ENCODE results near the gene CACNA1A.
"Not testable (repeated sequence)": the region's sequence is repeated elsewhere in the genome, so short reads cannot be mapped to it uniquely, and the experiment has no call there.

CACNA1A gene

DNA sequence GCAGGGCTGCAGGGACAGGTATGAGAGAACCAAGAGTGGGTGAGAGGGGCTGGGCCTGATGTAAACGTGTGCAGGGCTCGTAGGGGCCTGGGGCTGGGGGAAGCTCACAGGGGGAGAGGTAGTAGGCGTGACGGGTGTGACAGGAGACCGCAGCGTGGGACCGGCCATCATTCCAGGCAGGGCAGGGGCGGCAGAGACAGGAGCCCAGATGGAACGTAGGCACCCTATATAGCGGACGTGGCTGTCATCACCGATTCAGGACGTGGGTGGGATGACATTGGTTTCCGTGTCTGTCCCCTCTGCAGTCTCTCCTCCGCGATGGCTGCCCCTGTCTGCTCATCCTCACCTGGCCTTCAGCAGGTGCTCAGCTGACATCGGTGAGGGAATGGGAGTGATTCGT lies 307.6 kb downstream of the CACNA1A start:
- Mint-ChIP-seq H3K27me3 (no peaks in the 10 kb centered on the region), H3K36me3 (no peaks in the 10 kb centered on the region), H3K27ac (no peak overlapping the region), H3K9me3 (ENCODE audit: low read depth) (no peaks in the 10 kb centered on the region), H3K4me1 (ENCODE audit: low read depth) (peaks cover 16% of the 10 kb centered on the region), H3K4me3 (no peak overlapping the region)

- no peaks in the 10 kb centered on the region for H3K9me3 Mint-ChIP-seq (ENCODE audit: low read depth)
- H3K4me1 Mint-ChIP-seq (ENCODE audit: low read depth) = peaks cover 27% of the 10 kb centered on the region
- no peak overlapping the region for H3K4me3 Mint-ChIP-seq
- H3K36me3 Mint-ChIP-seq = no peaks in the 10 kb centered on the region
- no peaks in the 10 kb centered on the region for H3K27me3 Mint-ChIP-seq
- H3K27ac Mint-ChIP-seq = no peak overlapping the region
Observed at GRCh38 chr19:13195678-13196077, 310.6 kb downstream of the CACNA1A start.

DNA sequence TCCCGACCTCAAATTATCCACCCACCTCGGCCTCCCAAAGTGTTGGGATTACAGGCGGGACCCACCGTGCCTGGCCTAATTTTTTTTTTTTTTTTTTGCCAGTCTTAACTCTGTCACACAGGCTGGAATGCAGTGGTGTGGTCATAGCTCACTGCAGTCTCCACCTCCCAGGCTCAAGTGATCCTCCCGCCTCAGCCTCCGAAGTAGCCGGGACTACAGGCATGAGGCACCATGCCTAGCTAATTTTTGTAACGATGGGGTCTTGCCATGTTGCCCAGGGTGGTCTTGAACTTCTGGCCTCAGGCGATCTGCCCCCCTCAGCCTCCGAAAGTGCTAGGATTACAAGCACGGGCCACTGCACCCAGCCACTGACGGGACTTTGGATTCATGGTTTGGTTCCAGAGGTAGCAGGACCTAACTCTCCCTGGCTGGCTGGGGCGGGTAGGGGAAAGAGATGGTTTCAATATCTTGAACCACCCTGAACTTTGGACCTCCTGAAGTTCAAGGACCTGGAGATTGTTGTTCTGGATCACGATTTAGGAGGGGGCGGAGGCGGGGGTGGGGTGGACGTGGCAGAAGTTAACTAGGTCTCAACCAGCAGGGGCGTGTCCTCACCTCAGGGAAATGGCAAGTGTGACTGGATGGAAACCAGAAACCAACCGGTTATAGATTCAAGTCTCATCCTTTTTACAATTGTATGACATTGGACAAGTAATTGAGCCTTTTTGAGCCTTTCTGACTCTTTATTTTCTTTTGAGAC lies 315.3 kb downstream of the CACNA1A start:
- H3K36me3 Mint-ChIP-seq = no peaks in the 10 kb centered on the region
- no peaks in the 10 kb centered on the region for H3K9me3 Mint-ChIP-seq (ENCODE audit: low read depth)
- no peak overlapping the region for H3K4me3 Mint-ChIP-seq
- no peak overlapping the region for H3K27ac Mint-ChIP-seq
- H3K27me3 Mint-ChIP-seq = no peaks in the 10 kb centered on the region
- peaks cover 42% of the 10 kb centered on the region for H3K4me1 Mint-ChIP-seq (ENCODE audit: low read depth)

DNA sequence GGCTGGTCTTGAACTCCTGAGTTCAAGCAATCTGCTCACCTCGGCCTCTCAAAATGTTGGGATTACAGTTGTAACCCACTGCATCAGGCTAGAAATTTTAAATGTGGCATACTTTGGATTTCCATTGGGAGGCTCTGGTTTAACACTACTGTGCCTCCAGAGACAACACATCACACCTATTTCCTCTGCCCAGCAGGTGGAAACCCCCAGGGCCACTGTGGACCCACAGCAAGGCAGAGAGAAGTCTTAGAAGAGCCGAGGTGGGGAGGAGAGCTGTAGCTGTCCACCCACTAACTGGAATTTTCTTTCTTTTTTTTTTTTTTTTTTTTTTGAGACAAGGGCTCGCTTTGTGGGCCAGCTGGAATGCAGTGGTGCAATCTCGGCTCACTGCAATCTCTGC lies 316.7 kb downstream of the CACNA1A start:
- Mint-ChIP-seq H3K9me3 (ENCODE audit: low read depth) (no peaks in the 10 kb centered on the region), H3K36me3 (no peaks in the 10 kb centered on the region), H3K4me3 (no peak overlapping the region), H3K27ac (no peak overlapping the region), H3K27me3 (no peaks in the 10 kb centered on the region), H3K4me1 (ENCODE audit: low read depth) (peaks cover 36% of the 10 kb centered on the region)

GRCh38 chr19:13187419-13187818 lies 318.9 kb downstream of the CACNA1A start:
- H3K4me1 Mint-ChIP-seq (ENCODE audit: low read depth) = peaks cover 26% of the 10 kb centered on the region
- no peaks in the 10 kb centered on the region for H3K9me3 Mint-ChIP-seq (ENCODE audit: low read depth)
- H3K36me3 Mint-ChIP-seq = no peaks in the 10 kb centered on the region
- no peak overlapping the region for H3K4me3 Mint-ChIP-seq
- H3K27me3 Mint-ChIP-seq = no peaks in the 10 kb centered on the region
- peak overlapping the region; percentile 28 for H3K27ac Mint-ChIP-seq

GRCh38 chr19:13186688-13187087 lies 319.6 kb downstream of the CACNA1A start:
- not testable (repeated sequence) for H3K36me3 Mint-ChIP-seq; H3K27ac Mint-ChIP-seq; H3K9me3 Mint-ChIP-seq (ENCODE audit: low read depth); H3K4me3 Mint-ChIP-seq; H3K27me3 Mint-ChIP-seq
- peaks cover 32% of the 10 kb centered on the region for H3K4me1 Mint-ChIP-seq (ENCODE audit: low read depth)

- H3K4me3 Mint-ChIP-seq; H3K27ac Mint-ChIP-seq; H3K27me3 Mint-ChIP-seq; H3K36me3 Mint-ChIP-seq; H3K9me3 Mint-ChIP-seq (ENCODE audit: low read depth): not testable (repeated sequence)
- peaks cover 31% of the 10 kb centered on the region for H3K4me1 Mint-ChIP-seq (ENCODE audit: low read depth)
Observed at GRCh38 chr19:13185763-13186657, 320.3 kb downstream of the CACNA1A start.

GRCh38 chr19:13184926-13185325 lies 321.4 kb downstream of the CACNA1A start:
- not testable (repeated sequence) for H3K9me3 Mint-ChIP-seq (ENCODE audit: low read depth); H3K4me3 Mint-ChIP-seq; H3K27ac Mint-ChIP-seq; H3K36me3 Mint-ChIP-seq; H3K27me3 Mint-ChIP-seq
- H3K4me1 Mint-ChIP-seq (ENCODE audit: low read depth) = peaks cover 38% of the 10 kb centered on the region

GRCh38 chr19:13181747-13182388 lies 324.4 kb downstream of the CACNA1A start:
- H3K4me3 Mint-ChIP-seq = peak overlapping the region; percentile 61

GRCh38 chr19:13178291-13178690 lies 328.0 kb downstream of the CACNA1A start:
- H3K4me3 Mint-ChIP-seq; H3K36me3 Mint-ChIP-seq; H3K27me3 Mint-ChIP-seq; H3K9me3 Mint-ChIP-seq (ENCODE audit: low read depth): not testable (repeated sequence)
- peaks cover 37% of the 10 kb centered on the region for H3K4me1 Mint-ChIP-seq (ENCODE audit: low read depth)
- H3K27ac Mint-ChIP-seq = peak overlapping the region; percentile 58

More at GRCh38 chr19:13181747-13182388, 324.4 kb downstream of the CACNA1A start:
- Mint-ChIP-seq H3K27ac (peak overlapping the region; percentile 73), H3K36me3 (no peaks in the 10 kb centered on the region), H3K27me3 (no peaks in the 10 kb centered on the region), H3K9me3 (ENCODE audit: low read depth) (no peaks in the 10 kb centered on the region), H3K4me1 (ENCODE audit: low read depth) (peaks cover 31% of the 10 kb centered on the region)

DNA sequence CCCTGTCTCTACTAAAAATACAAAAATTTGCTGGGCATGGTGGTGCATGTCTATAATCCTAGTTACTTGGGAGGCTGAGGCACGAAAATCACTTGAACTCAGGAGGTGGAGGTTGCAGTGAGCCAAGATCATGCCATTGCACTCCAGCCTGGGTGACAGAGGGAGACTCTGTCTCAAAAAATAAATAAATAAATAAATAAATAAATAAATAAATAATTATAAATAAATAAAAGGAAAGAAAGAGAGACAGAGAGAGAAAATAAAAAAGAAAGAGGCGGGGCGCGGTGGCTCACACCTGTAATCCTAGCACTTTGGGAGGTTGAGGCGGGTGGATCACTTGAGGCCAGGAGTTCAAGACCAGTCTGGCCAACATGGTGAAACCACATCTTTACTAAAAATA lies 328.7 kb downstream of the CACNA1A start:
- not testable (repeated sequence) for H3K27ac Mint-ChIP-seq; H3K36me3 Mint-ChIP-seq; H3K27me3 Mint-ChIP-seq; H3K9me3 Mint-ChIP-seq (ENCODE audit: low read depth); H3K4me3 Mint-ChIP-seq
- H3K4me1 Mint-ChIP-seq (ENCODE audit: low read depth) = peaks cover 44% of the 10 kb centered on the region

- no peaks in the 10 kb centered on the region for H3K36me3 Mint-ChIP-seq
- no peaks in the 10 kb centered on the region for H3K9me3 Mint-ChIP-seq (ENCODE audit: low read depth)
- H3K4me1 Mint-ChIP-seq (ENCODE audit: low read depth) = peaks cover 49% of the 10 kb centered on the region
- H3K27me3 Mint-ChIP-seq = no peaks in the 10 kb centered on the region
- no peak overlapping the region for H3K4me3 Mint-ChIP-seq
- no peak overlapping the region for H3K27ac Mint-ChIP-seq
Observed at GRCh38 chr19:13176345-13176744, 329.9 kb downstream of the CACNA1A start.

DNA sequence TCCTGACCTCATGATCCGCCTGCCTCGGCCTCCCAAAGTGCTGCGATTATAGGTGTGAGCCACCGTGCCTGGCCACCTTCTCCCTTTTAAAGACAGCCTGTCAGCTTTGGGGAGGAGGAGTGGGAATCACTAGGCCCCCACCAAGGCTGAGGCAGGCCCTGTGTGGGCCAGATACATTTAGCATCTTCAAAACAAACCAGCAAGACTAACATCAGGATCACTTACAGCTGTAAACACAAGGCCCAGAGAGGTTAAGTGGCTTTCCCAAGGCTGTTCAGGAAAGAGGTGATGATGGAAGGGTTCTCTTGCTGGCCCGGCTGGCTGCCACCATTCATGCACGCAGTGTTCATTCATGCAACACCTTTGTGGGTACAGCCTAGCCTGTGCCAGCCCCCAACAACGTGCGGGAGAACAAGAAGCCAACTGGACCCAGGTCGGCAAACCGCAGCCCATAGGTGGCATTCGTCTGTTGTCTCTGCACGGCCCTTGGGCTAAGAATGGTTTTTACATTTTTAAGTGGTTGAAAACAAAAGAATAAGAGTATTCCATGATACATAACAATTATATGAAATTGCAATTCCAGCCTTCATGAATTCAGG lies 333.0 kb downstream of the CACNA1A start:
- Mint-ChIP-seq H3K4me3 (peak overlapping the region; percentile 92), H3K27ac (peak overlapping the region; percentile 100), H3K4me1 (ENCODE audit: low read depth) (peaks cover 62% of the 10 kb centered on the region), H3K9me3 (ENCODE audit: low read depth) (no peaks in the 10 kb centered on the region), H3K27me3 (no peaks in the 10 kb centered on the region), H3K36me3 (no peaks in the 10 kb centered on the region)

DNA sequence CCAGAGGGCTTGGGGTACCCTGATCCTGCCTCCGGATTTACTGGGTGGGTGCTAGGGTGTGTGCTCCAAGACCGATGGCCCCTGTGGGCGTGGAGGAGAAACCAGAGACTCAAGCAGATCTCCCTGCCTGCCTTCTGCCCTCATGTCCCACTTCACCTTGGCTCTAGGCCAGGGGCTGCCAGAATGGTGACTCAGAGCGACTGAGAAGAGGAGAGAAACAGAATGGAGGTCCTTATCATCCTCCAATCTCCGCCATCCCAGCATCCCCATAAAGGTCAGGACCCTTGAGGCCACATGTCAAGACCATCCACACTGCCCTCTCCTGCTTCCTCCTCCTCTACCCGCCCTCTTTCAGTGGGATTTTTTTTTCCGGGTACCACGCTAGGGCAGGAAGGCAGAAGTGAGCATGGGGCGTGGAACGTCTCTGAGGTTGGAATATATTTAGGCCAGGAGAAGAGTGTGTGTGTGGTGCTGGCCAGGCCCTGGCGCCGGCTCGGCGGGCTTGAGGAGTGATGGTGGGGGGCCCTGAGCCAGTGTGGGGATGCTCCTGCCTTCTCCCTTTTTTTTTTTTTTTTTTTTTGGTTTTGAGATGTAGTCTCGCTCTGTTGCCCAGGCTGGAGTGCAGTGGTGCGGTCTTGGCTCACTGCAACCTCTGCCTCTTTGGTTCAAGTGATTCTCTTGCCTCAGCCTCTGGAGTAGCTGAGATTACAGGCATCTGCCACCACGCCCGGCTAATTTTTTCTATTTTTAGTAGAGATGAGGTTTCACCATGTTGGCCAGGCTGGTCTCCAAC lies 333.7 kb downstream of the CACNA1A start:
- Mint-ChIP-seq H3K27ac (peak overlapping the region; percentile 100), H3K27me3 (no peaks in the 10 kb centered on the region), H3K9me3 (ENCODE audit: low read depth) (no peaks in the 10 kb centered on the region), H3K36me3 (no peaks in the 10 kb centered on the region), H3K4me3 (peak overlapping the region; percentile 92), H3K4me1 (ENCODE audit: low read depth) (peaks cover 65% of the 10 kb centered on the region)
